Astrocyte (in vitro differentiated cells and primary cell): ENCODE measurements around the gene CYTIP. TPM values are rescaled to one million over a fixed set of nuclear protein-coding genes. Genes with fewer than 3 reads are reported as not detected.

Experiments used
- DNase-seq: peaks from one replicate; pipeline ENCODE4 v3.0.0-alpha.2; 2010; ENCODE audit warnings: low read depth
- FAIRE-seq: peaks from 2 replicates; lab custom pipeline; 2011; peaks lifted over from hg19 to GRCh38; lab: Jason Lieb, UNC
- H2AFZ ChIP-seq: 2 replicates; pipeline ENCODE4 v1.6.0; 2012; ENCODE audit warnings: low read depth, low read length, inconsistent platforms
- H3K27ac ChIP-seq: 2 replicates; pipeline ENCODE4 v1.5.1; 2011; ENCODE audit warnings: low read depth, low read length, inconsistent platforms
- H3K27me3 ChIP-seq: 2 replicates; pipeline ENCODE4 v1.6.0; 2011; ENCODE audit warnings: low read length, inconsistent platforms; ENCODE audit not compliant: insufficient read depth
- H3K36me3 ChIP-seq: 2 replicates; pipeline ENCODE4 v1.5.1; 2011; ENCODE audit warnings: low read length, inconsistent platforms; ENCODE audit not compliant: insufficient read depth
- H3K4me1 ChIP-seq: 2 replicates; pipeline ENCODE4 v1.5.1; 2011; ENCODE audit warnings: low read length, inconsistent platforms; ENCODE audit not compliant: insufficient read depth
- H3K4me2 ChIP-seq: 2 replicates; pipeline ENCODE4 v1.6.0; 2012; ENCODE audit warnings: low read length, inconsistent platforms
- H3K4me3 ChIP-seq: 2 replicates; pipeline ENCODE4 v1.5.1; 2011; ENCODE audit warnings: low read depth, mild to moderate bottlenecking, low read length, inconsistent platforms; ENCODE audit not compliant: insufficient read depth
- H3K79me2 ChIP-seq: 2 replicates; pipeline ENCODE4 v1.6.0; 2012; ENCODE audit warnings: mild to moderate bottlenecking, low read length, inconsistent platforms; ENCODE audit not compliant: insufficient read depth
- H3K9ac ChIP-seq: 2 replicates; pipeline ENCODE4 v1.6.0; 2012; ENCODE audit warnings: mild to moderate bottlenecking, low read length, inconsistent platforms
- H3K9me3 ChIP-seq: 2 replicates; pipeline ENCODE4 v1.5.1; 2012; ENCODE audit warnings: low read depth, mild to moderate bottlenecking, low read length, inconsistent platforms; ENCODE audit not compliant: insufficient read depth
- H4K20me1 ChIP-seq: 2 replicates; pipeline ENCODE4 v1.6.0; 2012; ENCODE audit warnings: low read length, inconsistent platforms; ENCODE audit not compliant: insufficient read depth
- H3K27ac Mint-ChIP-seq: one replicate; pipeline ENCODE4 v1.8.0; 2021; ENCODE audit warnings: mild to moderate bottlenecking, mixed read lengths; ENCODE audit not compliant: unreplicated experiment
- H3K27me3 Mint-ChIP-seq: one replicate; pipeline ENCODE4 v1.8.0; 2021; ENCODE audit warnings: low read depth, mixed read lengths; ENCODE audit not compliant: unreplicated experiment
- H3K36me3 Mint-ChIP-seq: one replicate; pipeline ENCODE4 v1.8.0; 2021; ENCODE audit warnings: low read depth, mixed read lengths; ENCODE audit not compliant: unreplicated experiment
- H3K4me1 Mint-ChIP-seq: one replicate; pipeline ENCODE4 v1.8.0; 2021; ENCODE audit warnings: low read depth, mixed read lengths; ENCODE audit not compliant: unreplicated experiment
- H3K4me3 Mint-ChIP-seq: one replicate; pipeline ENCODE4 v1.8.0; 2021; ENCODE audit warnings: mild to moderate bottlenecking, moderate library complexity, mixed read lengths; ENCODE audit not compliant: unreplicated experiment
- H3K9me3 Mint-ChIP-seq: one replicate; pipeline ENCODE4 v1.8.0; 2021; ENCODE audit warnings: mild to moderate bottlenecking, mixed read lengths; ENCODE audit not compliant: unreplicated experiment
- EZH2 ChIP-seq: IDR thresholded peaks from 2 replicates; pipeline ENCODE4 v1.6.1; 2012; ENCODE audit warnings: mild to moderate bottlenecking, low read length, inconsistent platforms; ENCODE audit not compliant: insufficient read depth
- total RNA-seq: library from RNA; stranded (reverse); gene quantifications from 2 replicates; pipeline ENCODE4 v1.2.1, GENCODE V29; 2021
- TF ChIP-seq, protein P1 (sequence below): IDR thresholded peaks from 2 replicates; pipeline ENCODE4 v1.5.1; 2011; ENCODE audit warnings: low read depth, mild to moderate bottlenecking, inconsistent platforms, low read length, moderate library complexity; ENCODE audit not compliant: insufficient read depth

Gene CYTIP
- total RNA-seq, 1 donor from 2014 or later, result 0.16 TPM

DNA sequence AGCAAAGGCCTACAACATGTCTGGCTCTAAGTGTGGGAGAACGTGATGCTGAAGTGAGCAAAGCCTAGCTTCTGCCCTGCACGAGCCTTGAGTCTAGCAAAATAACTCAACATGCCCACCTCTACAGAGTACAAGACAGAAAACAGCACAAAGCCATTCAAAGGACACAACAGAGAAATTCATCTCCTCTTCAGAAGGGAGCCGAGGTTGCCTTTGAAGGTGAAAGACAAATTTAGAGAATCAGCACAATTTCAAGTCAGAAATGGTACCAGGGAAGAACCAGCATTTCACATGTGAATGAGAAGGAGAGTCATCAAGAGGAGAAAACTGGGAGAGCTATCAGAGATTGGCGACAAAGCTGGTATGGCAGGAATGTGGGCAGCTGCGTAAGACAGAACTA is 21.7 kb upstream of the CYTIP start:
- Mint-ChIP-seq H3K9me3 (no peaks in the 10 kb centered on the region), H3K4me1 (peaks cover 19% of the 10 kb centered on the region), H3K36me3 (no peaks in the 10 kb centered on the region), H3K27me3 (no peaks in the 10 kb centered on the region), H3K4me3 (no peak overlapping the region), H3K27ac (no peak overlapping the region)
- Histone ChIP-seq H2AFZ (no peak overlapping the region), H3K9ac (no peak overlapping the region), H3K4me1 (peaks cover 6% of the 10 kb centered on the region), H3K9me3 (no peaks in the 10 kb centered on the region), H3K27me3 (no peaks in the 10 kb centered on the region), H3K27ac (no peak overlapping the region), H3K79me2 (no peaks in the 10 kb centered on the region), H3K4me3 (no peak overlapping the region), H4K20me1 (no peaks in the 10 kb centered on the region), H3K36me3 (no peaks in the 10 kb centered on the region), H3K4me2 (no peak overlapping the region)
- no peak for TF ChIP-seq EZH2
- TF ChIP-seq, protein P1, sequence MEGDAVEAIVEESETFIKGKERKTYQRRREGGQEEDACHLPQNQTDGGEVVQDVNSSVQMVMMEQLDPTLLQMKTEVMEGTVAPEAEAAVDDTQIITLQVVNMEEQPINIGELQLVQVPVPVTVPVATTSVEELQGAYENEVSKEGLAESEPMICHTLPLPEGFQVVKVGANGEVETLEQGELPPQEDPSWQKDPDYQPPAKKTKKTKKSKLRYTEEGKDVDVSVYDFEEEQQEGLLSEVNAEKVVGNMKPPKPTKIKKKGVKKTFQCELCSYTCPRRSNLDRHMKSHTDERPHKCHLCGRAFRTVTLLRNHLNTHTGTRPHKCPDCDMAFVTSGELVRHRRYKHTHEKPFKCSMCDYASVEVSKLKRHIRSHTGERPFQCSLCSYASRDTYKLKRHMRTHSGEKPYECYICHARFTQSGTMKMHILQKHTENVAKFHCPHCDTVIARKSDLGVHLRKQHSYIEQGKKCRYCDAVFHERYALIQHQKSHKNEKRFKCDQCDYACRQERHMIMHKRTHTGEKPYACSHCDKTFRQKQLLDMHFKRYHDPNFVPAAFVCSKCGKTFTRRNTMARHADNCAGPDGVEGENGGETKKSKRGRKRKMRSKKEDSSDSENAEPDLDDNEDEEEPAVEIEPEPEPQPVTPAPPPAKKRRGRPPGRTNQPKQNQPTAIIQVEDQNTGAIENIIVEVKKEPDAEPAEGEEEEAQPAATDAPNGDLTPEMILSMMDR, result no peak
- no peak for DNase-seq
- FAIRE-seq, result no peak

DNA sequence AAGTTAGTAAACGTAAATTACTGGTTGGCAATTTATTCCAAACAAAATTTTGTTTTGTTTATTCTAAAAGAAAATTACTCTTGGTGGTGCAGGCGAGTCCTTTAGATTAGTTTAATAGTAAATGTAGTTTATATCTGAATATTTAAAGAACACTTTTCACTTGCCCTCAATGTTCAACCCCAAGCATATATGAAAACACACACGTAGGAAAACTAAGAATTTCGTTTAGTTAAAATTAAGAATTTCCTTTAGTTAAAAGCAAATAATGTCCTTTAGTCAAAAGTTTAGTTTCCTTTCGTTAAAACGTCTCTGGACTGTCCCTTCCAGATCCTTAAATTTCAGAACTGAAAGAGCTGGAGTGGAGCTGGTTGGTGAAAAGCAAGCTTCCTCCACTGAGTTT is 19.1 kb upstream of the CYTIP start:
- H3K9me3 Mint-ChIP-seq, result no peaks in the 10 kb centered on the region
- no peaks in the 10 kb centered on the region for H3K79me2 ChIP-seq
- H3K27ac ChIP-seq, result no peak overlapping the region
- no peaks in the 10 kb centered on the region for H3K27me3 Mint-ChIP-seq
- TF ChIP-seq, protein P1, result no peak
- TF ChIP-seq EZH2, result no peak
- H3K4me1 ChIP-seq, result no peaks in the 10 kb centered on the region
- no peaks in the 10 kb centered on the region for H4K20me1 ChIP-seq
- H2AFZ ChIP-seq, result no peak overlapping the region
- no peak overlapping the region for H3K4me2 ChIP-seq
- H3K4me1 Mint-ChIP-seq, result peaks cover 12% of the 10 kb centered on the region
- no peak for DNase-seq
- H3K27ac Mint-ChIP-seq, result no peak overlapping the region
- H3K27me3 ChIP-seq, result no peaks in the 10 kb centered on the region
- H3K36me3 Mint-ChIP-seq, result no peaks in the 10 kb centered on the region
- H3K36me3 ChIP-seq, result no peaks in the 10 kb centered on the region
- no peak overlapping the region for H3K4me3 Mint-ChIP-seq
- no peak for FAIRE-seq
- no peak overlapping the region for H3K4me3 ChIP-seq
- H3K9ac ChIP-seq, result no peak overlapping the region
- H3K9me3 ChIP-seq, result no peaks in the 10 kb centered on the region

DNA sequence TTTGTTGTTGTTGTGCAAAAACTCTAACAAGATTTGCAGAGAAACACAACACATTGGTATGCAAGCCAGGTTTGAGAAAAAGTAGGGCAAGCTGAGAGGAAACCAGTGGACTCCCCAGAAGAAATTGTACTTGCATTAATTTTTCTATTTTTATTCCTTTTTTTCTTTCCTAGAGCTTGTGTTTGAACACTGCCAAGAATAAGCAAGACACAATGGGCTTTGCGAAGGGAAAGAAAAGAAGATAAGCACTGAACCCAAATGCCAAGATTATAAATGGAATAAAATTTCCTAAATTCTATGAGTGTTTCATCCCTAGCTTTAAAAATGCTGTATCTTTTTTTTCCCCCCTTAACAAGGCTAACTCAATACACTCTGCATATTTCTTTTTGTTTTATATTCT is 17.0 kb upstream of the CYTIP start:
- H2AFZ ChIP-seq, result no peak overlapping the region
- no peak overlapping the region for H3K4me3 ChIP-seq
- no peaks in the 10 kb centered on the region for H3K36me3 ChIP-seq
- FAIRE-seq (no peak), DNase-seq (no peak)
- no peaks in the 10 kb centered on the region for H3K27me3 ChIP-seq
- no peaks in the 10 kb centered on the region for H4K20me1 ChIP-seq
- Mint-ChIP-seq H3K27ac (no peak overlapping the region), H3K4me3 (no peak overlapping the region), H3K27me3 (no peaks in the 10 kb centered on the region), H3K9me3 (no peaks in the 10 kb centered on the region), H3K36me3 (no peaks in the 10 kb centered on the region), H3K4me1 (peaks cover 12% of the 10 kb centered on the region)
- no peak overlapping the region for H3K9ac ChIP-seq
- H3K9me3 ChIP-seq, result no peaks in the 10 kb centered on the region
- H3K79me2 ChIP-seq, result no peaks in the 10 kb centered on the region
- TF ChIP-seq EZH2, result no peak
- TF ChIP-seq, protein P1, result no peak
- H3K27ac ChIP-seq, result no peak overlapping the region
- H3K4me2 ChIP-seq, result no peak overlapping the region
- H3K4me1 ChIP-seq, result no peaks in the 10 kb centered on the region
